B cell (primary cell): ENCODE results near the gene BMPR1A. TPM values are rescaled to one million over a fixed set of nuclear protein-coding genes. Genes with fewer than 3 reads are reported as not detected.

ENCODE experiments used
- ATAC-seq: fragments of 200-7000 bp; cut with Tn5 transposase; one replicate; pipeline ENCODE4 v1.10.0; 2021; ENCODE audit warnings: low read depth, mild to moderate bottlenecking, moderate number of reproducible peaks, moderate library complexity
- CTCF ChIA-PET: fragments of 350-600 bp; sonication (Branson Sonifier 250); formaldehyde crosslinking; loops from one replicate; lab custom pipeline; 2021; ENCODE audit warnings: antibody characterized with exemption, inconsistent platforms; lab: Charles Lee
- POLR2A ChIA-PET: fragments of 350-600 bp; sonication (Branson Sonifier 250); formaldehyde crosslinking; loops from one replicate; lab custom pipeline; 2021; ENCODE audit warnings: antibody characterized with exemption; lab: Charles Lee
- DNase-seq: peaks from one replicate; pipeline ENCODE4 v3.0.0; 2013
- H2AFZ ChIP-seq: 2 replicates; pipeline ENCODE4 v1.6.1; 2012; ENCODE audit warnings: mild to moderate bottlenecking, low read depth, low read length; ENCODE audit not compliant: insufficient read depth, poor library complexity, severe bottlenecking
- H3K27ac ChIP-seq, 2 donors: 1 replicate in 1 of 2; 2 replicates in 1 of 2; pipeline ENCODE4 v1.5.1; 2012 to 2013; ENCODE audit warnings: low read length in 2 of 2, mild to moderate bottlenecking in 2 of 2, moderate library complexity in 1 of 2
- H3K27me3 ChIP-seq, 4 experiments: fragments of 200-600 bp in 1 of 4; sonication (generic) in 1 of 4; replicated peaks in 1 of 4; 1 replicate in 2 of 4; 2 replicates in 2 of 4; pipeline versions ENCODE4 v1.6.1 to v1.7.0; 2013 to 2016; ENCODE audit warnings: low read length in 3 of 4, mild to moderate bottlenecking in 2 of 4, mixed read lengths in 1 of 4, moderate library complexity in 1 of 4; ENCODE audit not compliant: insufficient read depth in 4 of 4, control insufficient read depth in 3 of 4; ENCODE audit errors: control extremely low read depth in 1 of 4
- H3K36me3 ChIP-seq, 2 experiments: replicated peaks in 1 of 2; 1 replicate in 1 of 2; 2 replicates in 1 of 2; pipeline versions ENCODE4 v1.6.1 to v1.7.1; 2013; ENCODE audit warnings: low read length in 1 of 2; ENCODE audit not compliant: insufficient read depth in 2 of 2, control insufficient read depth in 1 of 2; ENCODE audit errors: control extremely low read depth in 1 of 2, extremely low read depth in 1 of 2
- H3K4me1 ChIP-seq, 2 donors: fragments of 200-600 bp in 1 of 2; sonication (generic) in 1 of 2; 1 replicate in 1 of 2; 2 replicates in 1 of 2; pipeline versions ENCODE4 v1.5.1 to v1.6.1; 2013 to 2017; ENCODE audit warnings: low read length in 2 of 2; ENCODE audit not compliant: control insufficient read depth in 2 of 2, insufficient read depth in 2 of 2
- H3K4me2 ChIP-seq: replicated peaks from 2 replicates; pipeline ENCODE3; 2012; ENCODE audit warnings: mild to moderate bottlenecking, low read depth, low read length; ENCODE audit not compliant: poor library complexity, severe bottlenecking
- H3K4me3 ChIP-seq, 5 experiments: fragments of 200-600 bp in 1 of 5; sonication (generic) in 1 of 5; 1 replicate in 3 of 5; 2 replicates in 2 of 5; pipeline versions ENCODE4 v1.5.1 to v1.7.0; 2011 to 2016; ENCODE audit warnings: low read length in 4 of 5, mild to moderate bottlenecking in 4 of 5, low read depth in 2 of 5, control low read depth in 1 of 5, moderate library complexity in 1 of 5; ENCODE audit not compliant: insufficient read depth in 1 of 5; ENCODE audit errors: control extremely low read depth in 1 of 5, extremely low read depth in 1 of 5
- H3K79me2 ChIP-seq: fragments of 200-600 bp; sonication (generic); one replicate; pipeline ENCODE4 v1.6.0; 2016; ENCODE audit warnings: low read length; ENCODE audit not compliant: control insufficient read depth, insufficient read depth
- H3K9ac ChIP-seq: fragments of 200-600 bp; sonication (generic); 2 replicates; pipeline ENCODE4 v1.6.1; 2017; ENCODE audit warnings: mild to moderate bottlenecking, low read length, moderate library complexity
- H3K9me3 ChIP-seq, 3 donors: one replicate each; pipeline versions ENCODE4 v1.6.1 to v1.7.1; 2013; ENCODE audit warnings: low read length in 2 of 3; ENCODE audit not compliant: control insufficient read depth in 2 of 3, insufficient read depth in 1 of 3; ENCODE audit errors: control extremely low read depth in 1 of 3
- H4K20me1 ChIP-seq: 2 replicates; pipeline ENCODE4 v1.6.0; 2012; ENCODE audit warnings: mild to moderate bottlenecking, low read length; ENCODE audit not compliant: insufficient read depth, control insufficient read depth, poor library complexity, severe bottlenecking
- H3K27ac Mint-ChIP-seq: one replicate; pipeline ENCODE4 v1.8.0; 2021; ENCODE audit warnings: mixed read lengths
- H3K27me3 Mint-ChIP-seq: one replicate; pipeline ENCODE4 v1.8.0; 2021; ENCODE audit warnings: mixed read lengths
- H3K4me1 Mint-ChIP-seq: one replicate; pipeline ENCODE4 v1.8.0; 2021; ENCODE audit warnings: mixed read lengths
- H3K4me3 Mint-ChIP-seq: one replicate; pipeline ENCODE4 v1.8.0; 2021; ENCODE audit warnings: mixed read lengths
- H3K9me3 Mint-ChIP-seq: one replicate; pipeline ENCODE4 v1.8.0; 2022; ENCODE audit warnings: mixed read lengths; ENCODE audit not compliant: insufficient read depth
- EZH2 ChIP-seq: IDR thresholded peaks from 2 replicates; pipeline ENCODE4 v1.6.1; 2012; ENCODE audit warnings: borderline replicate concordance, low read depth, mild to moderate bottlenecking, moderate library complexity, low read length; ENCODE audit not compliant: insufficient read depth, poor library complexity, severe bottlenecking
- WGBS: methylation state at CpG from one replicate; pipeline ENCODE4 v1.1.5; 2013; ENCODE audit warnings: missing lambda C conversion rate; ENCODE audit not compliant: insufficient coverage; 5-methylcytosine and 5-hydroxymethylcytosine counted together
- intact Hi-C: fragments of 100-400 bp; cut with micrococcal nuclease; formaldehyde crosslinking; loops from one replicate; pipeline ENCODE4 v1.10.0; 2022
- polyA plus RNA-seq: library from polyadenylated mRNA; depleted of rRNA; stranded (reverse); fragments of >200 nt; gene quantifications from 2 replicates; pipeline ENCODE4 v1.2.3, GENCODE V29; 2012
- total RNA-seq, 2 donors: library from RNA; stranded (reverse); fragments of 120-200 nt in 1 of 2; gene quantifications; 1 replicate in 1 of 2; 2 replicates in 1 of 2; pipeline versions ENCODE4 v1.2.3 to v1.2.4, GENCODE V29; 2013 to 2022
- TF ChIP-seq, protein P1 (sequence below): fragments of 200-600 bp; IDR thresholded peaks from one replicate; pipeline ENCODE4 v1.8.0; 2022; ENCODE audit warnings: antibody characterized with exemption, mild to moderate bottlenecking

BMPR1A gene
- total and polyA plus RNA-seq, 2 donors (not counting 1 experiment from before 2014, with no cell fraction given): 1.9 to 15.1 TPM

DNA sequence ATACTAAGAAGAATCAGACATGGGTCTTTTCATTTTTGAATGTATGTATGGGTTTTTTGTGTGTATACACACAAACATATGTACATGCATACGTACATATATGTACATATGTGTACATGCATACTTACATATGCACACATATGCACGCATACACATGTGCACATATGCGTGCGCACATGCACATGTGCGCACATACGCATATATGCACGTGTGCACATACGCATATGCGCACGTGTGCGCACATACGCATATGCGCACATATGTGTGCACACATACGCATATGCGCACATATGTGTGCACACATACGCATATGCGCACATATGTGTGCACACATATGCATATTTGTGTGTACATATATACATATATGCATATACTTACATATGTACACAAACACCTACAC is 4.9 kb upstream of the BMPR1A start:
- CTCF ChIA-PET: no interaction called here
- H3K27me3 Mint-ChIP-seq: peaks cover 13% of the 10 kb centered on the region
- H3K9ac ChIP-seq: no peak overlapping the region
- DNase-seq: no peak
- H3K4me1 ChIP-seq: peaks cover 22 to 26% of the 10 kb centered on the region in 2 donors
- H3K9me3 Mint-ChIP-seq: no peaks in the 10 kb centered on the region
- no peak overlapping the region for H3K4me3 Mint-ChIP-seq
- no peaks in the 10 kb centered on the region for H4K20me1 ChIP-seq
- no peak for TF ChIP-seq EZH2
- TF ChIP-seq, protein P1, sequence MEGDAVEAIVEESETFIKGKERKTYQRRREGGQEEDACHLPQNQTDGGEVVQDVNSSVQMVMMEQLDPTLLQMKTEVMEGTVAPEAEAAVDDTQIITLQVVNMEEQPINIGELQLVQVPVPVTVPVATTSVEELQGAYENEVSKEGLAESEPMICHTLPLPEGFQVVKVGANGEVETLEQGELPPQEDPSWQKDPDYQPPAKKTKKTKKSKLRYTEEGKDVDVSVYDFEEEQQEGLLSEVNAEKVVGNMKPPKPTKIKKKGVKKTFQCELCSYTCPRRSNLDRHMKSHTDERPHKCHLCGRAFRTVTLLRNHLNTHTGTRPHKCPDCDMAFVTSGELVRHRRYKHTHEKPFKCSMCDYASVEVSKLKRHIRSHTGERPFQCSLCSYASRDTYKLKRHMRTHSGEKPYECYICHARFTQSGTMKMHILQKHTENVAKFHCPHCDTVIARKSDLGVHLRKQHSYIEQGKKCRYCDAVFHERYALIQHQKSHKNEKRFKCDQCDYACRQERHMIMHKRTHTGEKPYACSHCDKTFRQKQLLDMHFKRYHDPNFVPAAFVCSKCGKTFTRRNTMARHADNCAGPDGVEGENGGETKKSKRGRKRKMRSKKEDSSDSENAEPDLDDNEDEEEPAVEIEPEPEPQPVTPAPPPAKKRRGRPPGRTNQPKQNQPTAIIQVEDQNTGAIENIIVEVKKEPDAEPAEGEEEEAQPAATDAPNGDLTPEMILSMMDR: no peak
- H2AFZ ChIP-seq: no peak overlapping the region
- H3K4me2 ChIP-seq: no peak overlapping the region
- H3K36me3 ChIP-seq: no peaks in the 10 kb centered on the region
- peaks cover 0 to 20% (median 11%) of the 10 kb centered on the region in 4 experiments for H3K27me3 ChIP-seq
- 98% methylated on average over 11 of the region's 17 CpGs for WGBS
- H3K79me2 ChIP-seq: no peaks in the 10 kb centered on the region
- no peak overlapping the region for H3K4me3 ChIP-seq
- ATAC-seq: no peak
- no peak overlapping the region for H3K27ac ChIP-seq
- no peaks in the 10 kb centered on the region for H3K9me3 ChIP-seq
- H3K27ac Mint-ChIP-seq: no peak overlapping the region
- peaks cover 27% of the 10 kb centered on the region for H3K4me1 Mint-ChIP-seq
- intact Hi-C loops: no loop called here
- POLR2A ChIA-PET: no interaction called here

DNA sequence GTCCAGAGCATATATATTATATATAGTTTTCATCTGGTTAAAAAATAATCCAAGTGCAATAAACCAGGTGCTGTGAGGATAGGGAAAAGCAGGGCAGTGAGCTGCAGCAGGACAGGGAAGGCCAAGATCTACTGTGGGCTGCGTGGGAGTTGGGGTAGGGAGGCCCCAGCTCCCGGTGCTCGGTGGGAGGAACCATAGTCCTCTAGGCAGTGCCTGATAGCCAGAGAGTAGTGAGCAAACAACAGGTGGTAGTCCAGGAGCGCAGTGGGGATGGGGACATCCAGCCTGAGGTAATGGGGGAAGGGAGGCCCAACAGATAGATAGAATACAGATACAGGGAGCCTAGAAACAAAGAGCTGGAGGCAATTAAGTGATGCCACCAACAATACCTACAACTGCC is 4.1 kb upstream of the BMPR1A start:
- Histone ChIP-seq H2AFZ (no peak overlapping the region), H3K27me3 (peaks cover 0 to 20% (median 11%) of the 10 kb centered on the region in 4 experiments), H3K27ac (no peak overlapping the region), H3K79me2 (peaks cover 4% of the 10 kb centered on the region), H3K4me1 (peaks cover 25 to 30% of the 10 kb centered on the region in 2 donors), H4K20me1 (no peaks in the 10 kb centered on the region), H3K9me3 (no peaks in the 10 kb centered on the region), H3K4me3 (no peak overlapping the region), H3K36me3 (no peaks in the 10 kb centered on the region), H3K4me2 (no peak overlapping the region), H3K9ac (no peak overlapping the region)
- peaks cover 14% of the 10 kb centered on the region for H3K27me3 Mint-ChIP-seq
- DNase-seq (no peak), ATAC-seq (no peak)
- TF ChIP-seq EZH2: no peak
- TF ChIP-seq, protein P1: no peak
- no peak overlapping the region for H3K27ac Mint-ChIP-seq
- H3K4me1 Mint-ChIP-seq: peaks cover 28% of the 10 kb centered on the region
- CTCF ChIA-PET: no interaction called here
- no peak overlapping the region for H3K4me3 Mint-ChIP-seq
- H3K9me3 Mint-ChIP-seq: no peaks in the 10 kb centered on the region
- POLR2A ChIA-PET: interaction anchor here (2.1 kb wide), 1 partner anchor 40 kb away, joined by 10 read pairs; no protein-coding TSS in a partner anchor
- intact Hi-C loops: no loop called here
- WGBS: 95% methylated on average over 4 of the region's 4 CpGs
